Neural cell (in vitro differentiated cells): ENCODE results near the gene FKBP3. TPM values are rescaled to one million over a fixed set of nuclear protein-coding genes. Genes with fewer than 3 reads are reported as not detected.

ENCODE experiments used
- H2AFZ ChIP-seq: fragments of 200-600, 300-800 bp; sonication (generic), shearing (Covaris generic); 2 replicates; pipeline ENCODE4 v1.6.0; 2014; ENCODE audit warnings: low read depth, mild to moderate bottlenecking, antibody characterized with exemption, low read length, moderate library complexity
- H3F3A ChIP-seq: fragments of 200-600 bp; shearing (Covaris generic); 2 replicates; pipeline ENCODE4 v1.6.1; 2016; ENCODE audit warnings: mild to moderate bottlenecking, moderate library complexity, mixed read lengths, antibody characterized with exemption, low read length; ENCODE audit not compliant: insufficient read depth, poor library complexity, severe bottlenecking
- H3K27ac ChIP-seq: fragments of 200-600, 300-800 bp; sonication (generic), shearing (Covaris generic); 2 replicates; pipeline ENCODE4 v1.5.1; 2014; ENCODE audit warnings: mild to moderate bottlenecking, low read length, moderate library complexity
- H3K27me3 ChIP-seq: fragments of 300-800, 200-600 bp; sonication (generic), shearing (Covaris generic); 2 replicates; pipeline ENCODE4 v1.6.0; 2014; ENCODE audit warnings: mild to moderate bottlenecking, low read depth, low read length, moderate library complexity; ENCODE audit not compliant: insufficient read depth
- H3K36me3 ChIP-seq: fragments of 300-800, 200-600 bp; sonication (generic), shearing (Covaris generic); 2 replicates; pipeline ENCODE4 v1.5.1; 2014; ENCODE audit warnings: mild to moderate bottlenecking, antibody characterized with exemption, low read length, moderate library complexity; ENCODE audit not compliant: insufficient read depth
- H3K4me2 ChIP-seq: fragments of 300-800, 200-600 bp; sonication (generic), shearing (Covaris generic); 2 replicates; pipeline ENCODE4 v1.6.0; 2014; ENCODE audit warnings: mild to moderate bottlenecking, low read length
- H3K4me3 ChIP-seq: fragments of 300-800, 200-600 bp; sonication (generic), shearing (Covaris generic); 2 replicates; pipeline ENCODE4 v1.5.1; 2014; ENCODE audit warnings: mild to moderate bottlenecking, low read length, moderate library complexity
- H3K79me2 ChIP-seq: fragments of 200-600 bp; shearing (Covaris generic); replicated peaks from 2 replicates; pipeline ENCODE4 v1.6.0; 2014; ENCODE audit warnings: mild to moderate bottlenecking, low read length, moderate library complexity; ENCODE audit not compliant: insufficient read depth
- H3K9ac ChIP-seq: fragments of 300-800, 200-600 bp; sonication (generic), shearing (Covaris generic); 2 replicates; pipeline ENCODE4 v1.6.1; 2016; ENCODE audit warnings: mild to moderate bottlenecking, low read length, mixed read lengths
- H3K9me2 ChIP-seq: fragments of 200-600 bp; shearing (Covaris generic); 2 replicates; pipeline ENCODE4 v1.6.1; 2016; ENCODE audit warnings: mild to moderate bottlenecking, low read length, mixed read lengths; ENCODE audit not compliant: insufficient read depth
- H3K9me3 ChIP-seq: fragments of 200-600, 300-800 bp; sonication (generic), shearing (Covaris generic); 2 replicates; pipeline ENCODE4 v1.6.1; 2016; ENCODE audit warnings: mild to moderate bottlenecking, mixed run types, low read length, moderate library complexity, mixed read lengths
- H4K20me1 ChIP-seq: fragments of 200-600 bp; shearing (Covaris generic); 2 replicates; pipeline ENCODE4 v1.6.1; 2016; ENCODE audit warnings: mild to moderate bottlenecking, mixed run types; ENCODE audit not compliant: insufficient read depth
- EP300 ChIP-seq: fragments of 450-650 bp; conservative IDR thresholded peaks from 2 replicates; pipeline ENCODE4 v1.6.1; 2014; ENCODE audit warnings: antibody characterized with exemption, mild to moderate bottlenecking, moderate library complexity; ENCODE audit not compliant: poor library complexity, severe bottlenecking
- EZH2 ChIP-seq: fragments of 200-600, 300-800 bp; shearing (Covaris generic), sonication (generic); IDR thresholded peaks from 2 replicates; pipeline ENCODE4 v1.6.1; 2014; ENCODE audit warnings: antibody characterized with exemption, low read length, borderline replicate concordance, mild to moderate bottlenecking; ENCODE audit not compliant: insufficient read depth, poor library complexity, severe bottlenecking
- MXI1 ChIP-seq: fragments of 450-650 bp; conservative IDR thresholded peaks from 2 replicates; pipeline ENCODE4 v1.6.1; 2014; ENCODE audit warnings: antibody characterized with exemption, mild to moderate bottlenecking; ENCODE audit not compliant: poor library complexity, severe bottlenecking
- POLR2AphosphoS5 ChIP-seq: IDR thresholded peaks from 2 replicates; pipeline ENCODE4 v1.6.1; 2012
- RAD21 ChIP-seq: fragments of 450-650 bp; conservative IDR thresholded peaks from 2 replicates; pipeline ENCODE4 v1.6.1; 2014; ENCODE audit warnings: antibody characterized with exemption, mild to moderate bottlenecking, moderate library complexity
- REST ChIP-seq: IDR thresholded peaks from 2 replicates; pipeline ENCODE4 v1.6.1; 2012; ENCODE audit warnings: borderline replicate concordance
- SMC3 ChIP-seq: fragments of 450-650 bp; conservative IDR thresholded peaks from 2 replicates; pipeline ENCODE4 v1.6.1; 2014; ENCODE audit warnings: antibody characterized with exemption, mild to moderate bottlenecking, moderate library complexity; ENCODE audit not compliant: poor library complexity
- TAF1 ChIP-seq: IDR thresholded peaks from 2 replicates; pipeline ENCODE4 v1.6.1; 2012; ENCODE audit warnings: low read depth
- polyA plus RNA-seq: library from polyadenylated mRNA; depleted of rRNA; stranded (reverse); fragments of >200 nt; gene quantifications from 2 replicates; pipeline ENCODE4 v1.2.3, GENCODE V29; 2014
- TF ChIP-seq, protein P1 (sequence below): fragments of 450-650 bp; IDR thresholded peaks from 2 replicates; pipeline ENCODE4 v1.5.1; 2014; ENCODE audit warnings: antibody characterized with exemption, mild to moderate bottlenecking, moderate library complexity; ENCODE audit not compliant: poor library complexity, severe bottlenecking

Gene FKBP3
- polyA plus RNA-seq, 1 donor from 2014 or later: 189 TPM

DNA sequence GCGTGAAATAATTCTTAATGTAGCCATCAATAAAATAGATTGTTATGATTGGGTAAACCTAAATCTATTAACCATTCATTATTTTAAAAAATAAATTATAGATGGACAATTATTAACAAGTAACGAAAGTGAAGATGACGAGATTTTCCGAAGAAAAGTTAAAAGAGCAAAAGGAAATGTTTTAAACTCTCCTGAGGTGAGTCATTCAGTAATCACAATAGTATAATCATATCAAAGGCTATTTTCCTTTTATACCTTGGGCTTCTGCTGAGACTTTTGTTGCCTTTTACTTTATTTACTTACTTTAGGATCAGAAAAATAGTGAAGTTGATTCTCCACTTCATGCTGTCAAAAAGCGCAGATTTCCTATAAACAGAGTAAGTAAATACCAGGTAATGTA is 47.0 kb upstream of the FKBP3 start:
- no peak overlapping the region for H3K9ac ChIP-seq
- no peak overlapping the region for H2AFZ ChIP-seq
- H3K79me2 ChIP-seq: no peaks in the 10 kb centered on the region
- H3K9me3 ChIP-seq: no peaks in the 10 kb centered on the region
- no peaks in the 10 kb centered on the region for H4K20me1 ChIP-seq
- H3K27me3 ChIP-seq: no peaks in the 10 kb centered on the region
- no peak overlapping the region for H3K4me2 ChIP-seq
- H3K27ac ChIP-seq: no peak overlapping the region
- H3K36me3 ChIP-seq: no peaks in the 10 kb centered on the region
- H3K9me2 ChIP-seq: no peaks in the 10 kb centered on the region
- no peak overlapping the region for H3K4me3 ChIP-seq
- no peaks in the 10 kb centered on the region for H3F3A ChIP-seq
- TF ChIP-seq RAD21: no peak
- TF ChIP-seq, protein P1, sequence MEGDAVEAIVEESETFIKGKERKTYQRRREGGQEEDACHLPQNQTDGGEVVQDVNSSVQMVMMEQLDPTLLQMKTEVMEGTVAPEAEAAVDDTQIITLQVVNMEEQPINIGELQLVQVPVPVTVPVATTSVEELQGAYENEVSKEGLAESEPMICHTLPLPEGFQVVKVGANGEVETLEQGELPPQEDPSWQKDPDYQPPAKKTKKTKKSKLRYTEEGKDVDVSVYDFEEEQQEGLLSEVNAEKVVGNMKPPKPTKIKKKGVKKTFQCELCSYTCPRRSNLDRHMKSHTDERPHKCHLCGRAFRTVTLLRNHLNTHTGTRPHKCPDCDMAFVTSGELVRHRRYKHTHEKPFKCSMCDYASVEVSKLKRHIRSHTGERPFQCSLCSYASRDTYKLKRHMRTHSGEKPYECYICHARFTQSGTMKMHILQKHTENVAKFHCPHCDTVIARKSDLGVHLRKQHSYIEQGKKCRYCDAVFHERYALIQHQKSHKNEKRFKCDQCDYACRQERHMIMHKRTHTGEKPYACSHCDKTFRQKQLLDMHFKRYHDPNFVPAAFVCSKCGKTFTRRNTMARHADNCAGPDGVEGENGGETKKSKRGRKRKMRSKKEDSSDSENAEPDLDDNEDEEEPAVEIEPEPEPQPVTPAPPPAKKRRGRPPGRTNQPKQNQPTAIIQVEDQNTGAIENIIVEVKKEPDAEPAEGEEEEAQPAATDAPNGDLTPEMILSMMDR: no peak

DNA sequence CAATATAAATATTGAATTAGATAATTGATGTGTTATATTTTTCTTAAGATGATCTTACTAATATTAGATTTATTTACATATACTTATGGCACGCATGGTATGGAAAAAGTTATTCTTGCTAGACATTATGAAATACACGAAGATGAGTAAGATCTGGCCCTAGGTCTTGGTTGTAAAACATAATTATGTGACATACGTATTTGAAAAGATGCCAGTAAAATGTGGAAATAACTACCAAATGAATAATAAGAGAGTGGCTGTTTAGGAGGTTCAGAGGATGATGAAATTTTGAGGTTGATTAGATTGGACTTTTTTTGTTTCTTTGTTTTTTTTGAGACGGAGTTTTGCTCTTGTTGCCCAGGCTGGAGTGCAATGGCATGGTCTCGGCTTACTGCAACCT is 42.8 kb upstream of the FKBP3 start:
- Histone ChIP-seq H3K4me2 (no peak overlapping the region), H3K4me3 (no peak overlapping the region), H3K36me3 (no peaks in the 10 kb centered on the region), H3K27me3 (no peaks in the 10 kb centered on the region), H3K79me2 (no peaks in the 10 kb centered on the region), H3K9me2 (no peaks in the 10 kb centered on the region), H3K9ac (no peak overlapping the region), H2AFZ (no peak overlapping the region), H3K27ac (no peak overlapping the region), H4K20me1 (no peaks in the 10 kb centered on the region), H3F3A (no peaks in the 10 kb centered on the region), H3K9me3 (no peaks in the 10 kb centered on the region)
- no peak for TF ChIP-seq EZH2
- no peak for TF ChIP-seq MXI1
- TF ChIP-seq REST: no peak
- TF ChIP-seq, protein P1: no peak
- no peak for TF ChIP-seq RAD21
- TF ChIP-seq SMC3: no peak
- no peak for TF ChIP-seq TAF1
- no peak for TF ChIP-seq EP300
- TF ChIP-seq POLR2AphosphoS5: no peak
